Smooth muscle cell (in vitro differentiated cells): Measurements from ENCODE around the gene SH2D1B. TPM values are rescaled to one million over a fixed set of nuclear protein-coding genes. Genes with fewer than 3 reads are reported as not detected.
"Not testable (repeated sequence)": the region's sequence is repeated elsewhere in the genome, so short reads cannot be mapped to it uniquely, and the experiment has no call there.

Source experiments
- DNase-seq: peaks from one replicate; lab custom pipeline; 2025; ENCODE audit not compliant: unreplicated experiment; lab: John Stamatoyannopoulos, UW
- H2AFZ ChIP-seq: fragments of 200-600 bp; sonication (generic); 2 replicates; pipeline ENCODE4 v1.6.0; 2016; ENCODE audit warnings: antibody characterized with exemption, low read depth, mild to moderate bottlenecking
- H3F3A ChIP-seq: fragments of 200-600 bp; sonication (generic); 2 replicates; pipeline ENCODE4 v1.6.0; 2017; ENCODE audit warnings: antibody characterized with exemption, low read depth
- H3K27ac ChIP-seq: fragments of 200-600 bp; sonication (generic); 2 replicates; pipeline ENCODE4 v1.5.1; 2016; ENCODE audit warnings: low read depth, mild to moderate bottlenecking
- H3K27me3 ChIP-seq: fragments of 200-600 bp; sonication (generic); 2 replicates; pipeline ENCODE4 v1.6.1; 2016; ENCODE audit warnings: low read depth, mild to moderate bottlenecking
- H3K36me3 ChIP-seq: fragments of 200-600 bp; sonication (generic); 2 replicates; pipeline ENCODE4 v1.5.1; 2016; ENCODE audit warnings: low read depth
- H3K4me1 ChIP-seq: fragments of 200-600 bp; sonication (generic); 2 replicates; pipeline ENCODE4 v1.5.1; 2016; ENCODE audit warnings: low read depth
- H3K4me2 ChIP-seq: fragments of 200-600 bp; sonication (generic); 2 replicates; pipeline ENCODE4 v1.6.0; 2016; ENCODE audit warnings: mild to moderate bottlenecking
- H3K4me3 ChIP-seq: fragments of 200-600 bp; sonication (generic); 2 replicates; pipeline ENCODE4 v1.5.1; 2016; ENCODE audit warnings: mild to moderate bottlenecking
- H3K79me2 ChIP-seq: fragments of 200-600 bp; sonication (generic); 2 replicates; pipeline ENCODE4 v1.6.0; 2016; ENCODE audit warnings: low read depth, mild to moderate bottlenecking
- H3K9ac ChIP-seq: fragments of 200-600 bp; sonication (generic); 2 replicates; pipeline ENCODE4 v1.6.0; 2016; ENCODE audit warnings: low read depth
- H3K9me3 ChIP-seq: fragments of 200-600 bp; sonication (generic); replicated peaks from 2 replicates; pipeline ENCODE4 v1.5.1; 2016; ENCODE audit warnings: low read depth
- H4K20me1 ChIP-seq: fragments of 200-600 bp; sonication (generic); 2 replicates; pipeline ENCODE4 v1.6.0; 2016; ENCODE audit warnings: low read depth
- WGBS: methylation state at CpG from one replicate; pipeline ENCODE4 v1.1.7; 2016; ENCODE audit warnings: low lambda C conversion rate; 5-methylcytosine and 5-hydroxymethylcytosine counted together
- polyA plus RNA-seq: library from polyadenylated mRNA; unstranded; fragments of >200 nt; fragmentation: Nextera tagmentation; extraction: Ambion mirVana; gene quantifications from 2 replicates; pipeline ENCODE4 v1.2.1, GENCODE V29; 2016
- total RNA-seq: library from RNA; depleted of rRNA; stranded (reverse); fragments of >200 nt; gene quantifications from 2 replicates; pipeline ENCODE4 v1.2.3, GENCODE V29; 2014
- TF ChIP-seq, protein P1 (sequence below): fragments of 200-600 bp; sonication (generic); IDR thresholded peaks from 2 replicates; pipeline ENCODE4 v1.5.1; 2017; ENCODE audit warnings: borderline replicate concordance, mild to moderate bottlenecking, antibody characterized with exemption; ENCODE audit not compliant: insufficient read depth, poor library complexity, severe bottlenecking

Gene SH2D1B
- total and polyA plus RNA-seq, 2 experiments from 2014 or later, result not detected

DNA sequence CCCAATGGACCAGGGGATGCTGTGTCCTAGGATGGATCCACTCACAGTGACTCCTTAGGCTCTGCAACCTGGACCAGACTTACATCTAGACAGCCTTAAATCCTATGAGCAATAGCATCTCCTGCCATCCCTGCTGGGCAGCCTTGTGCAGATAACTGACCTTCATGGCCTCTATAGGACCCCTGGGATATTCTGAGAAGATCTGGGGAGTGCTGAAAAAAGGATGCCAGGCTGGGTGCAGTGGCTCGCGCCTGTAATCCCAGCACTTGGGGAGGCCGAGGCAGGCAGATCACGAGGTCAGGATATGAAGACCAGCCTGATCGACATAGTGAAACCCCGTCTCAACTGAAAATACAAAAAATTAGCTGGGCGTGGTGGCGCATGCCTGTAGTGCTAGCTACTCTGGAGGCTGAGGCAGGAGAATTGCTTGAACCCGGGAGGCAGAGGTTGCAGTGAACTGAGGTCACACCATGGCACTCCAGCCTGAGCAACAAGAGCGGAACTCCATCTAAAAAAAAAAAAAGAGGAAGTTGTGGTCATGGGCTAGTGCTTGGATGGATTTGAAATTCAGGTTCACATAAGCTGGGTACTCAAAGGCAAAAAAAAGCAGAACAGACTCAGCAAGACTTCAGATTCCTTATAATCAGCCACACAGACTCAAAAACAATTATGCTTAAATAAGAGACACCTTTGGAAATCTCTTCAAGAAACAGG lies 10.9 kb upstream of the SH2D1B start:
- DNase-seq, result no peak
- no peak overlapping the region for H2AFZ ChIP-seq
- H3K27me3 ChIP-seq, result no peaks in the 10 kb centered on the region
- no peaks in the 10 kb centered on the region for H3K4me1 ChIP-seq
- no peaks in the 10 kb centered on the region for H3K79me2 ChIP-seq
- WGBS, result 87% methylated on average over 10 of the region's 10 CpGs
- no peak overlapping the region for H3K4me2 ChIP-seq
- no peaks in the 10 kb centered on the region for H3F3A ChIP-seq
- no peak overlapping the region for H3K4me3 ChIP-seq
- no peak overlapping the region for H3K9ac ChIP-seq
- H4K20me1 ChIP-seq, result no peaks in the 10 kb centered on the region
- H3K27ac ChIP-seq, result no peak overlapping the region
- no peaks in the 10 kb centered on the region for H3K36me3 ChIP-seq
- H3K9me3 ChIP-seq, result peaks cover 4% of the 10 kb centered on the region
- TF ChIP-seq, protein P1, sequence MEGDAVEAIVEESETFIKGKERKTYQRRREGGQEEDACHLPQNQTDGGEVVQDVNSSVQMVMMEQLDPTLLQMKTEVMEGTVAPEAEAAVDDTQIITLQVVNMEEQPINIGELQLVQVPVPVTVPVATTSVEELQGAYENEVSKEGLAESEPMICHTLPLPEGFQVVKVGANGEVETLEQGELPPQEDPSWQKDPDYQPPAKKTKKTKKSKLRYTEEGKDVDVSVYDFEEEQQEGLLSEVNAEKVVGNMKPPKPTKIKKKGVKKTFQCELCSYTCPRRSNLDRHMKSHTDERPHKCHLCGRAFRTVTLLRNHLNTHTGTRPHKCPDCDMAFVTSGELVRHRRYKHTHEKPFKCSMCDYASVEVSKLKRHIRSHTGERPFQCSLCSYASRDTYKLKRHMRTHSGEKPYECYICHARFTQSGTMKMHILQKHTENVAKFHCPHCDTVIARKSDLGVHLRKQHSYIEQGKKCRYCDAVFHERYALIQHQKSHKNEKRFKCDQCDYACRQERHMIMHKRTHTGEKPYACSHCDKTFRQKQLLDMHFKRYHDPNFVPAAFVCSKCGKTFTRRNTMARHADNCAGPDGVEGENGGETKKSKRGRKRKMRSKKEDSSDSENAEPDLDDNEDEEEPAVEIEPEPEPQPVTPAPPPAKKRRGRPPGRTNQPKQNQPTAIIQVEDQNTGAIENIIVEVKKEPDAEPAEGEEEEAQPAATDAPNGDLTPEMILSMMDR, result no peak

DNA sequence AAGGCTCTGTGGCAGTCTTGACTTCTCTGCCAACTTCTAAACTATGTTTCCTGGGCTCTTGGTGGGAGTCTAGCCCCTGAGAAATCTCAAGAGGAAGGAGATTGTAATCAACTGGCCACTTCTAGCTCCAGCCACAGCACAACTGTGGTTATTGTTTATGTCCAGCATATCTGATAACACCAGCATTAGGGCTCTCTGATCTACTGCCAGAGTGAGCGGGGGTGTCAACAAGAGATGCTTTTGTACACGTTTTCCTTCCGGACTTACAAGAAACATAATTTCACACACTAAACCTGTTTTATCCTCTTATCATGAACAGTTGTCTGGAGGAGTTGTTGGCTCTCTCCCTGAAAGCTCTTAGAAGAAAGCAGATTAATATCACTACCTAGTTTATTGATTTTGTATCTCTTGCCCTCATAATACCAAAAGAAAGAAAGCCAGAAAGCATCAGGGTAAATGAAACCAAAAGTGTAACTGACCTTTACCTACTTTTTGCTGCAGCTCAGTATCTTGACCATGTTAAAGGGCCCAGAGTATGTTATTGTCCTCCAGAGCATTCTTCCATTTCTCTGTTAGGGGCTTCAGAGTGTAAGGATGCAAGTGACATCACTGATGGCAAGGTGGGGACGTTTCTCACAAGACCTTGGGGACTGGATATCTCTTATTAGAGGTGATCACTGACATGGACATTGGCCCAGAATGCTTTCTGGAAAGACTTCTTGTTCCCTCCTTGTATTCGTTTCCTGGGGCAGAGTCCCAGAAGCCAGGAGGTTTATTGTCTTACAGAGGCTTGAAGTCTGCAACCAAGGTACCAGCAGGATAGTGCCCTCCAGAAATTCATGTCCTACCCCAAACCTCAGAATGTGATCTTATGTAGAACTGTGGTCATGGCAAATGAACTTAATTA lies 9.6 kb upstream of the SH2D1B start:
- Histone ChIP-seq H3K36me3 (no peaks in the 10 kb centered on the region), H3K9me3 (peaks cover 4% of the 10 kb centered on the region), H3K79me2 (no peaks in the 10 kb centered on the region), H3K27me3 (no peaks in the 10 kb centered on the region), H4K20me1 (no peaks in the 10 kb centered on the region), H3F3A (no peaks in the 10 kb centered on the region), H3K4me2 (no peak overlapping the region), H3K4me1 (no peaks in the 10 kb centered on the region), H3K9ac (no peak overlapping the region), H2AFZ (no peak overlapping the region), H3K4me3 (no peak overlapping the region), H3K27ac (no peak overlapping the region)
- 70% methylated on average over 5 of the region's 5 CpGs for WGBS
- DNase-seq, result no peak
- TF ChIP-seq, protein P1, result no peak

DNA sequence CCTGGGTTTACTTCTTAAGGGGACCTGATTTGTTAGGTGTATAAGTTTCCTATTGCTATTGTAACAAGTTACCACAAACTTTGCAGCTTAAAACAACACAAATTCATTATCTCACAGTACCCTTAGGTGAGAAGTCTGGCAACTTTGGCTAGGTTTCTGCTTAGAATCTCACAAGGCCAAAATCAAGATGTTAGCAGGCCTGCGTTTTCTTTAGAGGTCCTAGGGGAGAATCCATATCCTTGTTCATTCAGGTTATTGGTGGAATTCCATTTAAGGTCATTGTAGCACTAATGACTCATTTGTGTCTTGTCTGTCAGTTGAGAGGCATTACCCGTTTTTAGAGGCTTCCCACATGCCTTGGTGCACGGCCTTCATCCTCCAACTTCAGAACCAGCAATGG lies 8.2 kb upstream of the SH2D1B start:
- 85% methylated on average over 3 of the region's 3 CpGs for WGBS
- H4K20me1 ChIP-seq, result no peaks in the 10 kb centered on the region
- no peaks in the 10 kb centered on the region for H3K36me3 ChIP-seq
- no peaks in the 10 kb centered on the region for H3F3A ChIP-seq
- no peaks in the 10 kb centered on the region for H3K4me1 ChIP-seq
- H3K9ac ChIP-seq, result no peak overlapping the region
- H3K27ac ChIP-seq, result no peak overlapping the region
- H2AFZ ChIP-seq, result no peak overlapping the region
- TF ChIP-seq, protein P1, result no peak
- no peak overlapping the region for H3K4me2 ChIP-seq
- no peaks in the 10 kb centered on the region for H3K79me2 ChIP-seq
- H3K4me3 ChIP-seq, result no peak overlapping the region
- peaks cover 4% of the 10 kb centered on the region for H3K9me3 ChIP-seq
- H3K27me3 ChIP-seq, result no peaks in the 10 kb centered on the region
- no peak for DNase-seq

DNA sequence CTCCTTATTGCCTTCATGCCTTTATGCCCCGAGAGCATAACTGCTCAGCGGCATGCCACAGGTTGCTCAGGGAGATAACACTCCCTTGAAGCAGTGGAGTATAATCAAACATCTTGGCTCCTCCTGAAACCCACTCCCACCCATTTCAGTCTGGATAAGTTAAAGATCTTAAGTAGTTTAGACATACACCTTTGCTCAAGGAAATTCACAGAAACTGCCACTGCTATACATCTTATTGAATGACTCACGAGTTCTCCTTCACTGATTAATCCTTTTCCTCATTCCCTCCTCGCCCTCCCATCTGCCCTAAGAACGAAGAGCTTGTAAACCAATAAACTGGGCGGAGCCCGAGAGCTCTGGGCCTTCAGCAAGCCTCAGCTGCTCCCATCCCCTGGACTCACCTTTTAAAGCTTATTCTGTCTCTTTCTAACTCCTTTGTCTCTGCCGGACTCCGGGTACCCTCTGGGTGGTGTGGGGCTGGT lies 7.6 kb upstream of the SH2D1B start:
- not testable (repeated sequence) for H3F3A ChIP-seq, H3K36me3 ChIP-seq, H4K20me1 ChIP-seq, H3K27ac ChIP-seq, DNase-seq, H3K4me2 ChIP-seq, H3K9me3 ChIP-seq, H3K4me1 ChIP-seq, H3K4me3 ChIP-seq, H3K79me2 ChIP-seq, H2AFZ ChIP-seq, H3K9ac ChIP-seq, H3K27me3 ChIP-seq
- WGBS, result 80% methylated on average over 9 of the region's 9 CpGs

DNA sequence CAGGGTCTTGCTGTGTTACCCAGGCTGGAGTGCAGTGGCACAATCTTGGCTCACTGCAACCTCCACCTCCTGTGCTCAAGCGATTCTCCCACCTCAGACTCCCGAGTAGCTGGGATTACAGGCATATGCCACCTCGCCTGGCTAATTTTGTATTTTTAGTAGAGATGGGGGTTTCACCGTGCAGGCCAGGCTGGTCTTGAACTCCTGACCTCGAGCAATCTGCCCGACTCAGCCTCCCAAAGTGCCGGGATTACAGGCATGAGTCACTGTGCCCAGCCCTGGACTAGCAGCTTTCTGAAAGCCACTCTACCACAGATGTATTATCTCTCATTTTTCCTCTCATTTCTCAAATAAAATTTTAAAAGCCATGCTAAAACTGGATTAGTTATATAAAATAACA lies 6.6 kb upstream of the SH2D1B start:
- not testable (repeated sequence) for H3K4me2 ChIP-seq, H3K4me3 ChIP-seq, H3K36me3 ChIP-seq, DNase-seq, H3K27ac ChIP-seq, H3K79me2 ChIP-seq, H3K9me3 ChIP-seq, H3K9ac ChIP-seq, H3F3A ChIP-seq, H3K27me3 ChIP-seq, H2AFZ ChIP-seq, H3K4me1 ChIP-seq, H4K20me1 ChIP-seq
- 70% methylated on average over 7 of the region's 7 CpGs for WGBS
